ENCODE data around the gene E2F7. TPM values are rescaled to one million over a fixed set of nuclear protein-coding genes. Genes with fewer than 3 reads are reported as not detected.

The E2F7 gene
- total RNA-seq, 4 donors from 2014 or later: not detected

DNA sequence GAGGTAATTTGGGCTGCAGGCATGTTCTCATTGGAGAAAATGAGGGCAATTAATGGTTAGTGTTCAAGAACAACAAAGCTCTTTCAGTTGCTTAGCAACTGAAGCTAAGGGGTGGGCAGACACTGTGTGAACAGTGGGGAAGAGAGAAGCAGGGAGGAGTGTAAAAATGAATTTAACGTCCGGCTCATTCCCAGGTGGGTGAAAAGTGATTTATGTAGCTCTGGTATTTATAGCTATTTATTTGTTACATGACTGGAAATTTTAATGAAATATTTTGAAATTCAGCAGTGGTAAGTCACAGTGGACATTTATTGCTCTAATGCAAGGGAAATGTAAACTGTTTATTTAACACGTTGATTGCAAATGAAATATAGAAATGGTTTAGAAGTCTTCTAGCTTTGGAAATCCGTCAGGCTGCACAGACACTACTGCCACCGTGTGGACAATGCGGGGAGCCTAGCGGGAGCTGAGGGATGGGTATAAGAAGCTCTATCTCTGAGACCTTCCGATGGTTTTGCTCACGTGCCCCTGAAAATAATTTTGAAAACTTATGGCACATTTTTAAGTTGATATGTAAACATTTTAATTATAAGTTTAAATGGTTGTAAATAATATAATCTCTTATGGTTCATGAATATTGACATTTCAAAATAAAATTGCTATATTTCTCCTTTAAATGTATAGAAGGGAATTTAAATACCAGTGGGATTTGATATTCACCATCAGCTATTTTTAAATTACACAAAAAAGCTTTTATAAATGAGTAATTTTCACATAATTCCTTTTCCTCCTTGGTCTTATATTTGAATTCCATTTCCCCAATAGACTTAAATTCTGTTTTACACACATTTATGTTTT, 54.4 kb downstream of the E2F7 start:
- Histone ChIP-seq H3K27me3 (no peaks in the 10 kb centered on the region), H3K36me3 (no peaks in the 10 kb centered on the region), H3K4me1 (peaks cover 3 to 4% of the 10 kb centered on the region in 2 donors), H3K9me3 (no peaks in the 10 kb centered on the region), H3K4me3 (peak overlapping the region in 2 of 4 donors; percentile 11 to 29), H3K27ac (no peak overlapping the region)
- ATAC-seq (peak in 1 of 2 donors; percentile 65), DNase-seq (peak; percentile 29 to 40)
- intact Hi-C loops (cut with DNase I; ENCODE audit: low total_unique reads) (no loop called here), in situ Hi-C loops (cut with MboI; ENCODE audit: low sequenced_read_pairs in 4 of 4) (loop anchor here in 3 of 4 donors (10.0 to 25.0 kb wide), 4 partner anchors 224 to 399 kb away; no protein-coding TSS in a partner anchor)
- TF ChIP-seq, protein P1, sequence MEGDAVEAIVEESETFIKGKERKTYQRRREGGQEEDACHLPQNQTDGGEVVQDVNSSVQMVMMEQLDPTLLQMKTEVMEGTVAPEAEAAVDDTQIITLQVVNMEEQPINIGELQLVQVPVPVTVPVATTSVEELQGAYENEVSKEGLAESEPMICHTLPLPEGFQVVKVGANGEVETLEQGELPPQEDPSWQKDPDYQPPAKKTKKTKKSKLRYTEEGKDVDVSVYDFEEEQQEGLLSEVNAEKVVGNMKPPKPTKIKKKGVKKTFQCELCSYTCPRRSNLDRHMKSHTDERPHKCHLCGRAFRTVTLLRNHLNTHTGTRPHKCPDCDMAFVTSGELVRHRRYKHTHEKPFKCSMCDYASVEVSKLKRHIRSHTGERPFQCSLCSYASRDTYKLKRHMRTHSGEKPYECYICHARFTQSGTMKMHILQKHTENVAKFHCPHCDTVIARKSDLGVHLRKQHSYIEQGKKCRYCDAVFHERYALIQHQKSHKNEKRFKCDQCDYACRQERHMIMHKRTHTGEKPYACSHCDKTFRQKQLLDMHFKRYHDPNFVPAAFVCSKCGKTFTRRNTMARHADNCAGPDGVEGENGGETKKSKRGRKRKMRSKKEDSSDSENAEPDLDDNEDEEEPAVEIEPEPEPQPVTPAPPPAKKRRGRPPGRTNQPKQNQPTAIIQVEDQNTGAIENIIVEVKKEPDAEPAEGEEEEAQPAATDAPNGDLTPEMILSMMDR (IDR thresholded peaks at IDR 0.05 in 4 of 5, conservative IDR thresholded peaks at IDR 0.05 in 1 of 5): peak; percentile 38 to 91 (median 57)
- no peak for TF ChIP-seq POLR2A (IDR thresholded peaks at IDR 0.05)

DNA sequence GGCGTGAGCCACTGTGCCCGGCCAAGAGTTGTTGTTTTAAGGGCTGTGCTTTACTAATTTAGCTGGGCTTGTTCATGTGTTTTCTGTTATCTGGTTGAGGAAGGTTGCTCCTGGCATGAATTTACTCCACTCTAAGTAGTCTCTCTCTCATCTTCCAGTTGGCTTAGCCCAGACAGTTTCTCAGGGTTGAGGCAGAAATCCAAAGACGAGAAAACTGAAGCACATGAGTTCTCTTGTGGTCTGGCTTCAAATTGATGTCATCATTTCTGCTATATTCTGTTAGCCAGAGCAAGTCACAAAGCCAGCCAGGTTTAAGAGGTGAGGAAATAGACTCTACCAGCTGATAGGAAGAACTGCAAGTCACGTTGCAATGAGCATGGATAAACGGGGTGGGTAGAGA, 57.9 kb downstream of the E2F7 start:
- H3K4me3 ChIP-seq: no peak overlapping the region
- in situ Hi-C loops (cut with MboI; ENCODE audit: low sequenced_read_pairs in 4 of 4): loop anchor here in 2 of 4 donors (25.0 kb wide), 3 partner anchors 220 to 395 kb away; no protein-coding TSS in a partner anchor

DNA sequence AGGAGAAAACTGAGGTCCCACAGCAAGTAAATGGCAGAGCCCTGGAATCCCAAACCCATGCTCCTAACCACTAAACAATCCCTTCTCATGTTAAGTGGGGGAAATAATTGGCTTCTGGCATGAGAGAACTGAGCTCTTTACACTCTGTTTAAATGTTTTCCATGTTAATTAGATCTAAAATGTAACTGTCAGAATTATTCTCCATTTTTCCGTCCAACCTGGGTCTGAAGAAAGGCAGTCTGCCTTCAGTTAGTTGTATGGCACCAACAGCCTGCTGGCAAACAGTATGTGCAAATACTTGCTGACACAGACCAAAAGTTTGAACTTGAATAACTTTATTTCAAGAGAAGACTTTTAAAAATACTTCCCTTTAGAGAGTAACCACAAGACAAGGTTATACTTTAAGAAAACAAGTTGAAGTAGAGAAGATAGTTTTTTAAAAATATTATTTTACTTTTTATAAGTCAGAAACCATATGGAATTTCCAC, 59.7 kb downstream of the E2F7 start:
- in situ Hi-C loops (cut with MboI; ENCODE audit: low sequenced_read_pairs in 4 of 4): loop anchor here in 2 of 4 donors (25.0 kb wide), 3 partner anchors 218 to 393 kb away; no protein-coding TSS in a partner anchor
- Histone ChIP-seq H3K36me3 (no peaks in the 10 kb centered on the region), H3K4me1 (peaks cover 0 to 1% of the 10 kb centered on the region in 2 donors), H3K27ac (no peak overlapping the region), H3K27me3 (no peaks in the 10 kb centered on the region), H3K9me3 (no peaks in the 10 kb centered on the region), H3K4me3 (no peak overlapping the region)
- DNase-seq (no peak), ATAC-seq (no peak)
- TF ChIP-seq, protein P1 (IDR thresholded peaks at IDR 0.05 in 4 of 5, conservative IDR thresholded peaks at IDR 0.05 in 1 of 5): no peak
- no peak for TF ChIP-seq POLR2A (IDR thresholded peaks at IDR 0.05)
- intact Hi-C loops (cut with DNase I; ENCODE audit: low total_unique reads): no loop called here

More for the DNA sequence above, 57.9 kb downstream of the E2F7 start:
- peaks cover 3 to 4% of the 10 kb centered on the region in 2 donors for H3K4me1 ChIP-seq
- no peaks in the 10 kb centered on the region for H3K9me3 ChIP-seq
- TF ChIP-seq, protein P1 (IDR thresholded peaks at IDR 0.05 in 4 of 5, conservative IDR thresholded peaks at IDR 0.05 in 1 of 5): no peak
- no peak for TF ChIP-seq POLR2A (IDR thresholded peaks at IDR 0.05)
- H3K27me3 ChIP-seq: no peaks in the 10 kb centered on the region
- ATAC-seq: no peak
- DNase-seq: no peak
- no peaks in the 10 kb centered on the region for H3K36me3 ChIP-seq
- no peak overlapping the region for H3K27ac ChIP-seq
- intact Hi-C loops (cut with DNase I; ENCODE audit: low total_unique reads): no loop called here

DNA sequence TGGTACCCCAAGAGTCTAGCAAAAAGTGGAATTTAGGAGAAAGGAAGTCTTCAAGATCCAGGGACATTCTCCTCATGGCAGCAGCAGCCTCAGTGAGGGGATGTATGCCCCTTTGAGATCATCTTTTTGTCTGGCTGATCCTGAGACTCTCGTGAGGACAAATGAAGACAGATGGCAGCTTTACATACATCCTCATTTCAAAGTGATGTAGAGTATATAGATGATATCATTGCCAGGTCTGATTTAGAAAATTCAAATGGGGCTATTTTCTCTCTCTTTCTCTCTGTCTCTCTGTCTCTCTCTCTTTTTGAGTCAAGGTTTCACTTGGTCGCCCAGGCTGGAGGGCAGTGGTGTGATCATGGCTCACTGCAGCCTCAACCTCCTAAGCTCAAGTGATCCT, 61.5 kb downstream of the E2F7 start:
- in situ Hi-C loops (cut with MboI; ENCODE audit: low sequenced_read_pairs in 4 of 4): loop anchor here in 2 of 4 donors (25.0 kb wide), 3 partner anchors 217 to 392 kb away; no protein-coding TSS in a partner anchor

More for the DNA sequence above, 61.5 kb downstream of the E2F7 start:
- intact Hi-C loops (cut with DNase I; ENCODE audit: low total_unique reads): no loop called here
- ATAC-seq: no peak
- no peak for TF ChIP-seq POLR2A (IDR thresholded peaks at IDR 0.05)
- TF ChIP-seq, protein P1 (IDR thresholded peaks at IDR 0.05 in 4 of 5, conservative IDR thresholded peaks at IDR 0.05 in 1 of 5): no peak
- H3K27ac ChIP-seq: no peak overlapping the region
- H3K4me1 ChIP-seq: no peaks in the 10 kb centered on the region
- no peak overlapping the region for H3K4me3 ChIP-seq
- DNase-seq: no peak
- H3K9me3 ChIP-seq: no peaks in the 10 kb centered on the region
- no peaks in the 10 kb centered on the region for H3K27me3 ChIP-seq
- no peaks in the 10 kb centered on the region for H3K36me3 ChIP-seq

Data from gastrocnemius medialis (tissue), 4 donors.